Common myeloid progenitor, CD34-positive (primary cell): ENCODE measurements around the gene NECTIN2.

Experiments used
- CTCF ChIA-PET: fragments of 350-600 bp; sonication (Branson Sonifier 250); formaldehyde crosslinking; loops from one replicate; lab custom pipeline; 2021; ENCODE audit warnings: antibody characterized with exemption; lab: Charles Lee
- POLR2A ChIA-PET: fragments of 350-600 bp; sonication (Branson Sonifier 250); formaldehyde crosslinking; loops from one replicate; lab custom pipeline; 2021; ENCODE audit warnings: antibody characterized with exemption; lab: Charles Lee
- DNase-seq, 3 donors: peaks; one replicate each; pipeline versions ENCODE4 v3.0.0 to v3.0.0-alpha.2; 2013
- H3K27ac ChIP-seq, 2 experiments: 1 replicate in 1 of 2; 2 replicates in 1 of 2; pipeline ENCODE4 v1.7.0; 2013; ENCODE audit warnings: inconsistent platforms in 2 of 2, low read length in 2 of 2, mild to moderate bottlenecking in 2 of 2, low read depth in 1 of 2, moderate library complexity in 1 of 2; ENCODE audit not compliant: severe bottlenecking in 2 of 2, insufficient read depth in 1 of 2, poor library complexity in 1 of 2
- H3K27me3 ChIP-seq, 5 experiments: replicated peaks in 2 of 5; 1 replicate in 3 of 5; 2 replicates in 2 of 5; pipeline versions ENCODE4 v1.6.1 to v1.7.0; 2013; ENCODE audit warnings: low read length in 4 of 5, mild to moderate bottlenecking in 2 of 5, moderate library complexity in 2 of 5, inconsistent platforms in 1 of 5; ENCODE audit not compliant: insufficient read depth in 5 of 5, control insufficient read depth in 4 of 5
- H3K36me3 ChIP-seq, 4 experiments: 1 replicate in 2 of 4; 2 replicates in 2 of 4; pipeline versions ENCODE4 v1.6.1 to v1.7.0; 2013; ENCODE audit warnings: low read length in 3 of 4, control low read depth in 1 of 4, mild to moderate bottlenecking in 1 of 4; ENCODE audit not compliant: control insufficient read depth in 4 of 4, insufficient read depth in 4 of 4
- H3K4me1 ChIP-seq, 4 experiments: 1 replicate in 3 of 4; 2 replicates in 1 of 4; pipeline versions ENCODE4 v1.6.1 to v1.7.1; 2013; ENCODE audit warnings: low read length in 3 of 4, mild to moderate bottlenecking in 3 of 4, control low read depth in 1 of 4, inconsistent platforms in 1 of 4, moderate library complexity in 1 of 4; ENCODE audit not compliant: control insufficient read depth in 4 of 4, insufficient read depth in 4 of 4; ENCODE audit errors: control extremely low read depth in 1 of 4
- H3K4me3 ChIP-seq, 7 experiments: 1 replicate in 4 of 7; 2 replicates in 3 of 7; pipeline versions ENCODE4 v1.5.1 to v1.7.0; 2013; ENCODE audit warnings: mild to moderate bottlenecking in 7 of 7, low read length in 6 of 7, moderate library complexity in 6 of 7, inconsistent platforms in 2 of 7, low read depth in 2 of 7, control low read depth in 1 of 7; ENCODE audit not compliant: insufficient read depth in 4 of 7, control insufficient read depth in 1 of 7; ENCODE audit errors: extremely low read depth in 1 of 7
- H3K9me3 ChIP-seq, 5 experiments: 1 replicate in 4 of 5; 2 replicates in 1 of 5; pipeline versions ENCODE4 v1.6.1 to v1.7.1; 2013; ENCODE audit warnings: low read length in 4 of 5, mild to moderate bottlenecking in 2 of 5, inconsistent platforms in 1 of 5, low read depth in 1 of 5, moderate library complexity in 1 of 5; ENCODE audit not compliant: control insufficient read depth in 4 of 5, insufficient read depth in 2 of 5; ENCODE audit errors: control extremely low read depth in 1 of 5
- WGBS: methylation state at CpG from one replicate; pipeline ENCODE4 v1.1.5; 2013; ENCODE audit not compliant: insufficient coverage; 5-methylcytosine and 5-hydroxymethylcytosine counted together

NECTIN2 gene

DNA sequence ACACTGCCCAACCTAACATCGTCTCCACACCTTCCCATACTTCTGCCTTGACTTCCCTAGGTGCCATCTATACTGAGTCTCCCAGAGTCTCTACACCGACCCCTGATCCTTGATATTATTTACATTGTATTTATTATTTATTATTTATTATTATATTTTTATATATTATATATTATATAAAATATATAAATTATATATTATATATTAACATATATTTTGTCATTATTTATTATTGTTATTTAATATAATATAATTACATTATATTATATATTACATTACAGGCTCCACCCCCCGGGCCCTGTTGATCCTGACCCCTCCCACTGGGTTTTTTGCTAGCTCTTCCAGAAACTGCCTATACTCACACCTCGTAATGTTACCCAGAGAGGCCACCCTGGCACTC is 26.6 kb downstream of the NECTIN2 start:
- H3K9me3 ChIP-seq: no peaks in the 10 kb centered on the region
- 78% methylated on average over 3 of the region's 4 CpGs for WGBS
- H3K36me3 ChIP-seq: peaks cover 2 to 51% (median 41%) of the 10 kb centered on the region in 4 experiments
- no peak for DNase-seq
- no peak overlapping the region for H3K4me3 ChIP-seq
- H3K27me3 ChIP-seq: no peaks in the 10 kb centered on the region
- CTCF ChIA-PET: interaction anchor here (0.8 to 4.0 kb wide), 5 partner anchors 14 to 24 kb away, joined by 3 to 16 read pairs (median 3); no protein-coding TSS in a partner anchor
- POLR2A ChIA-PET: no interaction called here
- no peak overlapping the region for H3K27ac ChIP-seq
- H3K4me1 ChIP-seq: peaks cover 5 to 32% (median 28%) of the 10 kb centered on the region in 4 experiments

DNA sequence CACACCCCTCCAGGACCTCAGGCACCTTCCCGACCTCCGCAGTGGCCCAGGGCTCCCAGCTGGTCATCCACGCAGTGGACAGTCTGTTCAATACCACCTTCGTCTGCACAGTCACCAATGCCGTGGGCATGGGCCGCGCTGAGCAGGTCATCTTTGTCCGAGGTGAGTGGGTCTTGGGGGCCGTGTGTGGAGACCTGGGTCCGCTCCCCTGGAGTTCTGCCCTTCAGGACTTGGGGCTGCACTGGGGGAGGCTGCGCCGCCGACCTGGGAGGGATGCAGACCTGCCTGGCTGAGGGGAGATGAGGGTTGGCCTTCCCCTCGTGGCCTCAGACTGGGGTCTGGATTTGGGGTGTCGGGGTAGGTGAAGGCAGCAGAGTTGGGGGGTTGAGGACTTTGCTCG is 28.2 kb downstream of the NECTIN2 start:
- Histone ChIP-seq H3K27ac (no peak overlapping the region), H3K27me3 (no peaks in the 10 kb centered on the region), H3K36me3 (peaks cover 2 to 58% (median 48%) of the 10 kb centered on the region in 4 experiments), H3K9me3 (no peaks in the 10 kb centered on the region), H3K4me1 (peaks cover 5 to 28% (median 25%) of the 10 kb centered on the region in 4 experiments), H3K4me3 (no peak overlapping the region)
- no peak for DNase-seq
- CTCF ChIA-PET: interaction anchor here (1.5 kb wide), 2 partner anchors 10 to 90 kb away, joined by 3 to 5 read pairs; no protein-coding TSS in a partner anchor
- POLR2A ChIA-PET: interaction anchor here (0.5 kb wide), 1 partner anchor 10 kb away, joined by 3 read pairs; no protein-coding TSS in a partner anchor
- 95% methylated on average over 16 of the region's 16 CpGs for whole genome bisulfite sequencing

DNA sequence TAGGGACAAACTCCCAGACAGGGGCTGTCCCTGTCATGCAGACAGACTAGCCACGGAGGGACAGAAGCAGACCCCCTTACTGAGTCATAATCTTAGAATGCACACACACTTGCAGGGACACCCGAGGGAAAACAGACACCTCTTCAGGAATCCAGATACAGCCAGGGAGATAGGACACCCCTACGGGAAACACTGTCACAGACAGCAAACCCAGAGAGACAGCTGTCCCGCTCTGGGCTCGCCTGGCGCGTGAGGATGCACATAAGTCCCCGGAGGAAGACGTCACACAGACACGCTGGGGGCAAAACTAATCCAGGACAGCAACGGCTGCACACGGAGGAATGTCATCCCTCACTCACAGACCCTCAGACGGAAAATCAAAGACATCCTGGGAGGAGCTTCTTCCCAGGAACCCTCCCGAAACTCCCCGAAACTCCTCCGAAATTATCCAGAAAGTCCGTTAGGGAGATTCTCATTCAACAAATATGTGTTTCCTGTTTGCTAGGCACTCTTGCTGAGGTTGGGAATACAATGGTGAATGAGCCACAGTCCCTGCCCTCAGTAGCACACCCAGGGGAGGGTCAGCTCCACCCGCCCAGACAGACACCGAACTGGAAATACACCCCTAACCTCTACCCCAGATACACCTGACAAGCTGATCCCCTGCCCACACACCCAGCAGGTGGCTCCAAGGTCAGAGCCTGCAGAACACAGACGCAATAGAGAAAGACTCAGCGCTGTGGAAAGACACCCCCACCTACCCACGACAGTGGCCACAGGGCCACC is 29.8 kb downstream of the NECTIN2 start:
- no peaks in the 10 kb centered on the region for H3K9me3 ChIP-seq
- H3K4me1 ChIP-seq: peaks cover 5 to 19% (median 17%) of the 10 kb centered on the region in 4 experiments
- H3K27ac ChIP-seq: no peak overlapping the region
- ChIA-PET CTCF (interaction anchor here (0.6 kb wide), 1 partner anchor 341 kb away, joined by 3 read pairs; no protein-coding TSS in a partner anchor), POLR2A (interaction anchor here (1.2 kb wide), 1 partner anchor 19 kb away, joined by 3 read pairs; no protein-coding TSS in a partner anchor)
- DNase-seq: no peak
- no peaks in the 10 kb centered on the region for H3K27me3 ChIP-seq
- H3K36me3 ChIP-seq: peaks cover 2 to 61% (median 49%) of the 10 kb centered on the region in 4 experiments
- WGBS: 93% methylated on average over 19 of the region's 22 CpGs
- H3K4me3 ChIP-seq: no peak overlapping the region

DNA sequence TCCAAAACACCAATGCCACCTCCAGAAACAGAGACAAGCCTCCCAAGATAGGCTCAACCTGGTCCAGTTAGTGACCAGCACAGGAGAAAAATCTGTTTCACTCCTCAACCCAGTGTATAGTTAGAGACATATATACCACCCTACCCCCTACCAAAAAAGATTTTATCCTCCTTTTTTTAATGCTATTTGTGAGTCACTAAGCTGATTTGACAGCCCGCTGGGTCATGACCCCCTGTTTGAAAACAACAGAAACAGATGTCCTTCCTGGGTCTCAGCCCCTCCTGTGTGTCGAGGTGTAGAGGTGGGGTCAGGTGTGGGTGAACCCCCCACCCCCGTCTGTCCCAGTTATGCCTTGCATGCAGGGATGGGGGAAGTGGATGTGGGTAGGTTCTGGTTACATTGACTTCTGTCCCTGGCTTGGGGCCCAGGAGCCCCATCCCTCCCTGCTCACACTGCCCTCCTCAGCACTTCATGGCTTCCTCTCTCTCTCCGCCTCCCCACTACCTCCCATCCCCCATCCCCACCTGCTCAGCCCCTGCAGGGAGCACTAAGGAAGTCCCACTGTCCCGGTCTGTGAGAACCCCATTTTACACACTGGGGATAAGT is 30.9 kb downstream of the NECTIN2 start:
- no peaks in the 10 kb centered on the region for H3K27me3 ChIP-seq
- peak overlapping the region in 1 of 7 experiments; percentile 8 for H3K4me3 ChIP-seq
- ChIA-PET POLR2A (interaction anchor here (0.7 to 1.2 kb wide), 3 partner anchors 20 to 192 kb away, joined by 3 read pairs; no protein-coding TSS in a partner anchor), CTCF (interaction anchor here (0.6 to 0.7 kb wide), 2 partner anchors 10 to 342 kb away, joined by 3 read pairs; no protein-coding TSS in a partner anchor)
- 43% methylated on average over 2 of the region's 5 CpGs for WGBS
- H3K27ac ChIP-seq: peak overlapping the region in 1 of 2 experiments; percentile 38
- peak in 2 of 3 donors; percentile 61 to 73 for DNase-seq
- H3K9me3 ChIP-seq: no peaks in the 10 kb centered on the region
- H3K4me1 ChIP-seq: peaks cover 5 to 19% (median 17%) of the 10 kb centered on the region in 4 experiments
- H3K36me3 ChIP-seq: peaks cover 2 to 56% (median 47%) of the 10 kb centered on the region in 4 experiments

DNA sequence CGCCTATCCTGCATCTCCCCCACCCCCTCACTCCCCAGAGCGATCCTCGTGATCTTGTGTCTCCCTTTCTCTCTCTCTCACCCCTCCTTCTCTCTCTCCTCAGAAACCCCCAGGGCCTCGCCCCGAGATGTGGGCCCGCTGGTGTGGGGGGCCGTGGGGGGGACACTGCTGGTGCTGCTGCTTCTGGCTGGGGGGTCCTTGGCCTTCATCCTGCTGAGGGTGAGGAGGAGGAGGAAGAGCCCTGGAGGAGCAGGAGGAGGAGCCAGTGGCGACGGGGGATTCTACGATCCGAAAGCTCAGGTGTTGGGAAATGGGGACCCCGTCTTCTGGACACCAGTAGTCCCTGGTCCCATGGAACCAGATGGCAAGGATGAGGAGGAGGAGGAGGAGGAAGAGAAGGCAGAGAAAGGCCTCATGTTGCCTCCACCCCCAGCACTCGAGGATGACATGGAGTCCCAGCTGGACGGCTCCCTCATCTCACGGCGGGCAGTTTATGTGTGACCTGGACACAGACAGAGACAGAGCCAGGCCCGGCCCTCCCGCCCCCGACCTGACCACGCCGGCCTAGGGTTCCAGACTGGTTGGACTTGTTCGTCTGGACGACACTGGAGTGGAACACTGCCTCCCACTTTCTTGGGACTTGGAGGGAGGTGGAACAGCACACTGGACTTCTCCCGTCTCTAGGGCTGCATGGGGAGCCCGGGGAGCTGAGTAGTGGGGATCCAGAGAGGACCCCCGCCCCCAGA is 32.2 kb downstream of the NECTIN2 start:
- POLR2A ChIA-PET: no interaction called here
- H3K4me3 ChIP-seq: no peak overlapping the region
- H3K36me3 ChIP-seq: peaks cover 0 to 46% (median 40%) of the 10 kb centered on the region in 4 experiments
- peaks cover 5 to 19% (median 17%) of the 10 kb centered on the region in 4 experiments for H3K4me1 ChIP-seq
- WGBS: 95% methylated on average over 18 of the region's 26 CpGs
- no peaks in the 10 kb centered on the region for H3K27me3 ChIP-seq
- H3K9me3 ChIP-seq: no peaks in the 10 kb centered on the region
- DNase-seq: no peak
- H3K27ac ChIP-seq: no peak overlapping the region
- CTCF ChIA-PET: no interaction called here

DNA sequence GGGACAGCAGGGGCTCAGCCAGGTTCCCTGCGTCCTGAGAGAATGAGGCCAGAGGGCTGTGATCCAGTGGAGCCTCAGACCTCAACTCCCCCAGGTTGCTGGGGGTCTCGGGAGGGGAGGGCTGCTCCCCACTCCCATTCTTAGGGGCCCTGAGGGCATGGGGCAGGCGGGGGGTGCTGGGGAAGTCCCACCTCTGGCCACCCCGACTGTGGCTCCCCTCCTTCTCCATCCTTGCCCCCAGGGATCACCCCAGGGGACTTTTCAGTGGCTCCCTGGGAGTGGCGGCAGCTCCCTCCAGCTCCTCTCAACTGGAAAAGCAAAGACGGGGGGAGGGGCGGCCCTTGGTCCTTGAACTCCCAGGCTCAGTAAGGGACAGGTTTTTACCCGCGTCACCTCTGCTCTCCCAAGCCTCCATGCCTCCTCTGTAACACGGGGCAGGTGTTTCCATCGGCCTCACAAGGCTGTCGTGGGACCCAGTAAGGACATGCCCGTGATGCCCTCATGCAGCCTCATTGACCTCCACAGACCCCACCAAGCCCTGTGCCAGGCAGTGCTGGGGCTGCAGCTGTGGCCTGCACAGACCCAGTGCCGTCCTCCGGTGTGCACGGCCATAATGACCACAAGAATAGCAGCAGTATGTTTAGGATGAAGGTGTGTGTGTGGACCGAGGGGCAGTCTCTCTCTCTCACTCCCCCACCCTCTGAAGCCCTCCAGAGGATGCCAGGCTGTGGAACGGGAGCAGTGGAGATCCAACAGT is 33.4 kb downstream of the NECTIN2 start:
- DNase-seq: no peak
- peaks cover 5 to 19% (median 17%) of the 10 kb centered on the region in 4 experiments for H3K4me1 ChIP-seq
- ChIA-PET CTCF (no interaction called here), POLR2A (no interaction called here)
- no peaks in the 10 kb centered on the region for H3K27me3 ChIP-seq
- 94% methylated on average over 11 of the region's 18 CpGs for WGBS
- H3K36me3 ChIP-seq: peaks cover 4 to 36% (median 34%) of the 10 kb centered on the region in 4 experiments
- no peaks in the 10 kb centered on the region for H3K9me3 ChIP-seq
- H3K4me3 ChIP-seq: no peak overlapping the region
- no peak overlapping the region for H3K27ac ChIP-seq
